TTC549 (cell line): ENCODE measurements around the gene COL27A1.

Experiments used
- FAIRE-seq: peaks from 2 replicates; lab custom pipeline; 2012; peaks lifted over from hg19 to GRCh38; lab: Jason Lieb, UNC

COL27A1 gene

DNA sequence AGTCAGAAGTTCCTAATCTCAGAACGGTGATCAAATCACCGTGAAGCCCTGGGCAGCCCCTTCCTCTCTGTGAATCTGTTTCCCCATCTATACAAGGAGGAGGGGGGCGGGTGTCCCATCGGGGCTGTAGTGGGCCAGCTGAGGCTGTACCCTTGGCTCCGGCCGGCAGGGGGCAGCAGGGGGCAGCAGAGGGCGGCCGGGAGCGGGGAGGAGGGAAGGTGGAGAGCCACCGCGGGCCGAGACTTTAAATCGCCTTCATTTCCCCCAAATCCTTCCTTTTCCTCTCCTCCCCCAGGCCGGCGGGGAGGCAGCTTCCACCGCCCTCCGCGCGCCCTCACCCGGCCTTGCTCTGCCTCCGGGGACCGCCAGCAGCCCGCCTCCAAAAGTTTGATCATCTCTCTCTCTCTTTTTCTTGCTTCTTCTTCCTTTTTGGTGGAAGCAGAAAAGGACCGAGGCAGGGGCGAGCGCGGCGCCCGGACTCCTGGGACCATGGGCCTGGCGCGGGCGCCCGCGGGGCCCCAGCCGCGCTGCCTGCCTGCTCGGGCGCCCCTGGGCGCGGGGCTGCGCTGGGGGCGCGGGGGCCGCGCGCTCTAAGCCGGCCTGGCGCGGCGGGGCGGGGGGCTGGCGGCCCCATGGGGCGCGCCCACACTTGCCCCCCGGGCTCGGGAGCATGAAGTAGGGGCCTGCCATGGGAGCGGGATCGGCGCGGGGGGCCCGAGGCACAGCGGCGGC, at the start of gene COL27A1:
COL27A1 (plus strand) TSS at position 275 of the 732 bp plus-strand sequence; CDS start at position 689, 414 bp downstream.
- no peak for FAIRE-seq

DNA sequence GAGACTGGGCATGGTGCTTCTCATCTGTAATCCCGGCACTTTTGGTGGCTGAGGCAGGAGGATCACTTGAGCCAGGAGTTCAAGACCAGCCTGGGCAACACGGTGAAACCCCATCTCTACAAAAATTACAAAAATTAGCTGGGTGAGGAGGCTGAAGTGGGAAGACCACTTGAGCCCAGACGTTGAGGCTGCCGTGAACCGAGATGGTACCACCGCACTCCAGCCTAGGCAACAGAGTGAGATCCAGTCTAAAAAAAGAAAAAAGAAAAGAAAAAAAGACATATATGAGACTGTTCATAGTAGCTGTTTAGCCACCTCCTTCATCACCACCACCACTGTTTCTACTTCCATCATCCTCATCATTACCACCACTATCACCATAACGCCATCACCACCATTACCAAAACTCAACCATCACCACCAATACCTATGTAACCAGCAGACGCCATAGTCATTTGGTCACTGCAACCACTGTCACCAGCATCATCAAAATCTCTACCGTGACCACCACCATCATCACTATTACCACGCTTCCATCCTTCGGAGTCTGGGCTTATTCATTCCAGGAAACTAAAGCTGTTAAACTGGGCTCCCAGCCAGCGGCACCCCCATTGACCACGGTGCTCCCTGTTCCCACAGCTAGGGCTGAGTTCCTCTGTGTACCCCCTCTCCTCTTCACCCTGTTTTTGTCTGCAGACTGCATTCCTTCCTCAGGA, 47.9 kb upstream of the COL27A1 start:
- FAIRE-seq, result no peak

DNA sequence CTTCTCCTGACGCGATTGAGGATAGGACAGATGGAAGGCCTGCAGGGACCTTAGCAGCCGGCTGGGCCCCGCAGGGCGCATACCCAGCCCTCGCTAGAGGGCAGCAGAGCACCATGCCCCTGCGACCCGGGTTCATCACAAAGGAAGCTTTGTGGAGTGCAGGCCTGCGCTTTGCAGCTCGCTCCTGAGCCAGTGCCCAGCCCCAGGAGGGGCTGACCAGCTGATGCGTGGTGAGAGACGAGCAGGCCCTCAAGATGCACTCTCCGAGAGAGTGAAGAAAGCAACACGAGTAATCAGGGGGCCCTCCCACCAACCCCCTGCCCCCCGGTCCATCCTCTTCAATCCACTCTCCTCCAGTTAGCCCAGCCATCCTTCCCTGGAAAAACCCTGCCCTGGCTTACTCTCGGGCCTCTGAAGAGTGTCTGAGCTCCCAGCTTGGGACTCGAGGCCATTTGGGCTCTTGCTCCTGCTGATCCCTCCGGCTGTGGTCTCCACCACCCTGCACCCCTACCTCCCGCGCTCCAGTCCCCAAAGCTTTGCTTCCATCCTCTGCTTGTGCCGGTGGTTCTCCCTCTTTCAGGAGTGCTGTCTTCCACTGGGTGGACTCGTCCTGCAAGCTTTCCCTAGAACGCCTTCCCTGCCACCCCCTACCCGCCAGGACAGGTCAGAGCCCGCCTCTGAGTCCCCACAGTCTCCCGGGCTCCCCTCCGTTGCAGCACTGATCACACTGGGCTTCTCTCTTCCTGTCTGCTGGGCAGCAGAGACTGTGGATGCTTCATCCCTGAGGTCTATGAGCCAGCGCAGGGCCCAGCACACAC, 47.1 kb upstream of the COL27A1 start:
- FAIRE-seq, result no peak

DNA sequence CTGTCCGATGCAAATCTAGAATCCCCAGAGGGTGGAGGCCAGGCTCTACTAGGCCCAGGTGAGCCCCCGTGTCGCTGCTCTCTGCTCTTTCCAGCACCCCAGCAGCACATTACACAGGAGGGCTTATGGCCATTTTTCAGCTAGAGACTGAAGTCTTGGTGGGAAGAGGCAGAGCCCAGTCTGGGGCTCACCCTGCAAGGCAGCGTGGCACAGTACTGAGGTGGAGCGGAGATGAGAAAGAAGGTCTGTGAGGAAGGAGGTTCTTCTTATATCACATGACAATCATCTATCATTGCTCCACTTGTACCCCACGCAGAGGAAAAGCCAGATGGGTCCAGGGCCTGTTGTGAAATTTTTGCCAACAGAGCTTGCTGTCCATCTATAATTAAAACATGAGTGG, 46.2 kb upstream of the COL27A1 start:
- FAIRE-seq, result no peak

DNA sequence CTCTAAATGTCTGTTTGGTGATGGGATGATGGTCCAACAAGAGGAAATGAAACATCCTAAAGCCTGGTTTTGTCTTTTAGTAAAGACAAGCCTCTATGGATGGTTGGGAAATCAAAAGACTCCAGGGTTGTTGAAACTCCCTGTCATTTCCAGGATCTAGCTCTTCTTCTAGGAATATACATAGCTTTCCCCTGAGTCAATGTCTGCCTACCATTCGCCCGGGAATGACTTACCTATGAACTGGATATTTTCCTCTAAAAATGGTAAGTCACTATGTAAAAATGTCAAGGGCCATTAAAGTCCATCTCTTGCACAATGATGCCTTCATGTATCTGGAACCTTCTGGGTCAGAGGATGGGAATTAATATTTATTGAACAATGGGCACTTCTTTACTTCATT, 45.2 kb upstream of the COL27A1 start:
- FAIRE-seq, result no peak

DNA sequence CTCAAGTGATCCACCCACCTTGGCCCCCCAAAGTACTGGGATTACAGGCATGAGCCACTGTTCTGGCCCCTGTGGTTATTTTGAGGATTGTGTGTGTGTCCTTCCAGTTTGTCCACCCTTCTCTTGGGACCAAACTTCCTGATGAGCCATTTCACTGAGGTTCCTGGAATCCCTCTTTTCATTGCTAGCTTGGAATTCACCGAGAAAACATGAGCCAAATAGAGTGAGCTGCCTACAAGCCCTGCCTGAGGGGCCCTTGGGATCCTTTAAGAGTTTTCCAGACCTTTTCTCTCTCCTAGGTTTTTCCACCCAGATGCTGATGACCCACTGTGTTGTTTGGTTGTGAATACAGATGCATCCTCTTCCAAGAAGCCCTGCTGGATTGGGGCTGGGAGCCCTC, 43.0 kb upstream of the COL27A1 start:
- no peak for FAIRE-seq

DNA sequence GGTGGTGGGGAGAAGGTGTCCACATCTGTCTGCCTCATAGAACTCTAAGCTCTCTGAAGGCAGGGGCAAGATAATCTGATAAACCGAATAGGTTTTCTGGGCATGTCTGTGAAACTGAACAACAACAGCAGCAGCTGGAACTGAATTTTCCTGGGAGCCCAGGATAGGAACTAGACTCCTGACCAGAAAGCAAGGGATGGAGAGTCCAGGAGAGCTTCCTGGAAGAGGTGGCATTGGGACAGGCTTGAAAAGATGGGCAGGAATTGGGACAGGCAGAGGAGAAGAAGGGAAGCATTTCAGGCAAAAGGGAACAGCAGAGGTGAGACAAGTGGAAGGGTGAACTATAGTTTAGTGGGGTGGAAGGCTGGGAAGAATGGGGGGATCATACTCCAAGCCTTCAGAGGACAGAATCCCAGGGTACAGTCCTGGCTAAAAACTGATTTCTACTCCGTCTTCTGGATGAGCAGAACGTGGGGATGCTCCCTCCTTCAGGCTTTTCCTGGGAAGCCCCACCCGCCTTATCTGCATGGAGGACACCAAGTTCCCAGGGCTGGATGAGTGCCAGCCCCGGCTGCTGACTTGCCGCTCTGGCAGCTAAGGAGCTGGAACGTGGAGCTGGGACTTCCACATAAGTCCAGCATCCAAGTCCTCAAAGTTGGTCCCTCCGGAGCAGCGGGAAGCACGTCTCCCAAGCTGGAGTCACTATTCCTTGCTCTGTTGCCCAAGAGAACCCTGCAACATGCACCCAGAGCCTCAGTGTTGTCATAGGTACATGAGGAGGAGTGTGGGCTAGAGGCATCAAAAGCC, 42.4 kb upstream of the COL27A1 start:
- no peak for FAIRE-seq

DNA sequence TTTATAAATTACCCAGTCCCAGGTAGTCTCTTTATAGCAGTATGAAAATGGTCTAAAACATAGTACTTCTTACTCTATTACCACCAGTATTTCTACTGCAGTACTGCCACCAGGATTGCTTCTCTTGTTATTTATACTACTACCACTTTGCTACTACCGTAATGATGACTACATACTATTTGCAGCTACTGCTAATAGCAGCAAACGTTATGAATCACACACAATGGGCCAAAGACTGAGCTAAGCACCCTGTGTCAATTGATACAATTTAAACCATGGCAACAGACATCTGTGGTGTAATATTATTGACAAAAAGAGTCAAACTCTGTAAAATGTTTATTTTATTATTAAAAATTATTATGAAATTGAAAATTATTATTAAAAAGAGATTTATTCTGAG, 41.0 kb upstream of the COL27A1 start:
- FAIRE-seq, result no peak

DNA sequence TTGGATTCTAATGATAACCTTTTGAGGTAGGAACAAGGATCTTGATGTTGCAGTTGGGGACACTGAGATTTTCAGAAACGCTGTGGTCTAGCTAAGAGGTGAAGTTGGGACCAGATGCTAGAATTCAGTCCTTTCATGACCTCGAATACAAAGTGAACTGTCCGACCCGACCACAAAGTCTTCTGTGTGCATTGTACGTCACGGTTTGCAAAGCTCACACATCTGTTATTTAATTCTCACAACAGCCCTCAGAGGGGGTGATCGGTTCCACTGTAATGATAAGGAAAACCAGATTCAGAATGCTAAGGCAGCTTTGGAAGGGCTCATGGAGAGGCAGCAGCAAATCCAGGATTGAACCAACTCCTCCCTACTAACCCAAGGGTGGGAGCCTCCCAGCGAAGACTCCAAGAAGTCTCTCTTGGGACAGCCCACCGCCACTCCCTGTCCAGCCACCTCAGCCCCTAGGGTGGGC, 39.6 kb upstream of the COL27A1 start:
- no peak for FAIRE-seq

DNA sequence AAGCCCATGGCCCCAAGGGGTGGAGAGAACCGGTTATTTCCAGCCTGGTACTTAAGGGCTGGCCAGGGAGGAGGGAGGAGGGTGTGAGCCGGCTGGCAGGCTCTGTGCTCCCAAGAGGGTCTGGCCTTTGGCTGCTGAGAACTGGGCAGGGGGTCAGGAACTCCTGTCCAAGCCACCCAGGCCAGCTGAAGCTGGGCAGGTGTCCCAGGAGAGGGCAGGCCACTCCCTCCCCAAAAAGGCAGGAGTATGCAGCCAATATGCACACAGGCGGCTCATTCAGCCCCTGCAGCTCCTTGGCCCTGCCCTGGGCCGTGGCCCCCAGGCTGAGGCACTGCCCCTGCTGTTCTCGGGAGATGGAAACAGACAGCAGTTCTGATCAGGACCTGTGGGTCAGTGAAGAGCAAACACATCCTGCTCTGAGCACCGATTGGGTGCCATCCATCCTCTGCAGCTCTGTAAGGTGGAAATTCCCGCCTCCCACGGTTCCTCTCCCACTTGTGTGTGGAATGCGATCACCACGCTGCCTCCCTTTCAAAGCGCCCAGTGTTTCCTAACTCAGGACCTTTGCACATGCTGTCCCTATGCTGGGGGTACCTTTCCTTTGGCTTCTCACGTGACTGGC, 39.1 kb upstream of the COL27A1 start:
- no peak for FAIRE-seq

DNA sequence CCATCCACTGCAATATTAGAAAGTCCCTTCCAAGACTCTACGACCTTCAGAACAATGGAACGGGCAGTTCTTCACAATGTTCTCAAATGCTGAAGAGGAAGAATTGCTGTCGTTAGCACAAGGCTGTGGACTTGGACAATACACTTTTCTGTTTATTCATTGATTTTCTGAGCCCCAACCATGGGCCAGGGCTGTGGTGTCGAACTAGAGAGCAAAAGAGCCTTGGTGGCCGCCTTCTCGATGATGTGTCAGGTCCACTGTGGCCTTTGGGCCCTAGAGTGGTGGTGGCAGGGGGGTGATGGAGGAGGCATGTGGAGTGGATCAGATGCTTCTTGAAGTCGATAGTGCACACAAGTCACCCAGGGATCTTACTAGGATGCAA, 37.7 kb upstream of the COL27A1 start:
- FAIRE-seq, result no peak

DNA sequence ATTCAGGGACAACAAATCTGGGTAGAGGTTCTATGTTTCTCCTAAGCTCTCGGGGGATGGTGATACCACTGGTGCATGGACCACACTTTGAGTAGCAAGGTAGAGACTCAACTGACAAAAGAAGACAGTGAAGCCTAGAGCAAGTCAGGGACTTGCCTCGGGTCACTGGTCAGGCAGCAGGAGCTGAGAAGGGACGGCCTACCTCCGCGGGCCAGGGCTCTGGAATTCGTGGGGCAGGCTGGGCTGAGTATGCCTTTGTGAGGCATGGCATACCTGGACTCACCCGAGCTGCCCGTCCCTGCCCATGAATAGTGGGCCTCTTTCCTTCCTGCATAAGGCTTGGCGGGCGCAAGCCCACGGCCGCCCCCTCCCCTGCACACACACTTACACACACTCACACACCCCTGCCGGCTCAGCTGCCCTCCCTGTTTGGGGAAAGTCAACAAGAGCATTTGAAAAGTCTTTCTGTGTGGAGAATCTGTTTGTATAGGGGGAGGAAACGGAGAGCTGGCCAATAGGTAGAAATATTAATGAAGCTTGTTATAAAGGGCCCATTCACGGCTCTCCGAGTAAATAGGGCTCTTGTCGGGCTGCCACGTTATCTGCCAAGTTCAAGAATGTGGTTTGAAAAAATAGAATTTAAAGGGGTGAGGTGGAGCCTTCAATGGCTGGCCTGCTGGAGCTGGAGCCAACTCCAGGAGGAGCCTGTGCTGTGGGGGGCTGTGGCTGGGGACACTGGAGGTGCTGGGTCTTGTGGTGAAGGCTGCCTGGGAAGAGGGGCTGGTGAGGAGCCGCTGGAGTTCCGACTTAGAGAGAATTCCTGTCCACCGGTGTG, 37.1 kb upstream of the COL27A1 start:
- FAIRE-seq, result no peak

DNA sequence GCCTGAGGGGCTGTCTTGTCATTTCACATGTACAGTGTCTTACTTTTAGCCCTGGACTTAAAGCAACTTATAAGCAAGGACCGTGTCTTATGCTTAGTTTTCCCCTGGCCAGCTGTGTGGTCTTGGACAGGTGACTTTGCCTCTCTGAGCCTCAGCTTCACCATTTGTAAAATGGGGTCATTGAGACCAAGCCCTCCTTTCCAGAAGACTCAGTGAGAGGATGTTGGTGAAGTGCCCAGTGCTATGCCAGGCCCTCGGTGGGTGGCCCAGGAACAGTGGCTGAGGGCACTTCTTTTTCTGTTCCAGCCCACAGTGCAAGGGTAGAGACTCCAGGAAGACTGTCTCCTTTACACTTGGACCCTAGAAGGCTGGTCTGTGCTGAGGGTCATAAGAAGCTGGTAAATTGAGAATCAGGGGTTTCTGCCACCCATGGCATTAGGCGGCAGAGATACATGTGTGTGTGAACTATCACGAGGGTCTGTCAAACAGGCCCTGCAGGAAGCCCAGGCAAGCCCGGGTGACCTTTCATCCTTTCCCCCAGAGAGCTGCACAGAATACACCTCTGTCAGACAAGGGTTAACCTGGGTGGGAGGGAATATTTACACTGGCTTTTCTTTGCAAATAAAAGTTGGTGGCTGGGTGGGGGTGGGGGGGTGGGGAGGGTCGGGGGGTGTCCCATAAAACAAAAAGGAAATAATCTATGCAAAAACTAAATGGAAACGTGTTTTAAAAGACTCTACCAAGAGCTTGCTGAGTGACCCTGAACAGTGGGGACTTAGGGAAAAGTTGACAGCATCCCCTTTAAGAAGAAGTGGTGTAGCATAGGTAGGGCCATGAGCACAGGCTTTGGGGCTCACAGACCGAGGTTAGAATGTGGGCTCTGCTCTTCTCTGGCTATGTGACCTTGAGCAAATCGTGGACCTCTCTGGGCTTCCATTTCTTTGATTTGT, 35.8 kb upstream of the COL27A1 start:
- FAIRE-seq, result no peak

DNA sequence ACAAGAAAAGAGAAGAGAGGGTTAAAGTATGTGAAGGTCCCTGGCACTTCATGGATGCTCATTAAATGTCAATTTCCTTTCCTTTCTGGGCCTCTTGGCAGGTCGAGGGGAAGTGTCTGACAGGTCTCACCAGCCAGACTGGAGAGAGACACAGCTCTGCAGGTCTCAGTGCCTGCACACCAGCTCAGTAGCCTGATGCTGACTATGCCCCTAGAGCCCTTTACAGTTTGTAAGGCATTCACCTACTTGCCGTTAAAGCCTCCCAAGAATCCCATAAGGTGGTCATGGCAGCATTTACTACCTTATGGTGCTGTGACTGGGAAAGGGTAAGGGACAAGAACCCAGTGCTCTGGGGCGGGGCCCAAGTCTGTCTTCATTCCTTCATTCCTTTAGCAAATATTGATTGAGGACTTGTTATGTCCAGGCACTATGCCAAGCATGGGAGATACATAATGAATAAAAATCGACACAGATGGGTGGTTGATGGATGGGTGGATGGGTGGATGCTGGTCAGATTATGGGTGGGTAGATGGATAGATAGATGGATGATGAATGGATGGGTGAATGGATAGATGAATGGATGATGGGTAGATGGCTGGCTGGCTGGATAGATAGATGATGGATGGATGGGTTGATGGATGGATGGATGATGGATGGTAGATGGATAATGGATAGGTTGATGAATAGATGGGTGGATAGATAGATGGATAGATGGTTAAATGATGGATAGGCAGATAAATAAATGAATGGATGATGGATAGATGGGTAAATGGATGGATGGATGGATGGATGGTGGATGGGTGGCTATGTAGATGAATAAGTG, 34.9 kb upstream of the COL27A1 start:
- FAIRE-seq, result no peak

DNA sequence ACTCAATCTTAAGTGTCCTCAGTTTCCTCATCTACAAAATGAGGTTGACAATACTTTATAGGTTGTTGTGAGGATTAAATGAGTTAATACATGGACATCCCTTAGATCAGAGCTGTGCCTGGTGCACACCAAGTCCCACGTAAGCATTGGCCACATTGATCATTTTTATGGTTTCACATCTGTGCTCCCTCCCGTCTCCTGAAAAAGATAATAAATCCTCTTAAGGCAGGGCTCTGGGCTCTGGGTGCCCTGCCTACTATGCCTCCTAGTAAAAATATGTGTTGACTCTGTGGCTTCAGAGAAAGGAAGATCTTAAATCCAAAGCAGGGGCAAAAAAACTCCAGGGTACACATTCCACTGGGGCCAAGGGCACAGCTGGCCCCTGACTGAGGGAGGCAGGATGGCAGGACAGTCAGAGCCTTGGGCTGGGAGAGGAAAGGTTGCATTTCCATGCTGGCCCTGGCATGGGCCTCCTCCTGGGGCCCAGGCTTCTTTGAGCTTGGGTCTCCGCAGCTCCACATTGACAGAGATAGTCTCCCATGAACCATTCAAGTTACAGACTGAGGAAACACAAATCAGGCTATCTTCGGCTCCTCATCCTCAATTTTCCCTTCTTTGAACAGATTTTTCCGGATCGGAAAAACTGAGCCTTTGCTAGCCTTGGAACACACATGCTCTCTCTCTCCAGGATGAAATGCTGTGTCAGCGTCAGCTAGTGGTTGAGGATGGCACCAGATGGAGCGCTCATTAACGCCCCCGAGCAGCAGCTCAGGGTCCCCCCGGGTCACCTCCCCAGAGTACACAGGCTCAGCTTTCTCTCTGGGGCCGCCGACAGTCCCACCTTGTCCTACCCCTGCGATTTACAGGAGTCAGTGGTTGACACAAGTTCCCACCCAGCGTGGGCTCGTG, 33.9 kb upstream of the COL27A1 start:
- no peak for FAIRE-seq

DNA sequence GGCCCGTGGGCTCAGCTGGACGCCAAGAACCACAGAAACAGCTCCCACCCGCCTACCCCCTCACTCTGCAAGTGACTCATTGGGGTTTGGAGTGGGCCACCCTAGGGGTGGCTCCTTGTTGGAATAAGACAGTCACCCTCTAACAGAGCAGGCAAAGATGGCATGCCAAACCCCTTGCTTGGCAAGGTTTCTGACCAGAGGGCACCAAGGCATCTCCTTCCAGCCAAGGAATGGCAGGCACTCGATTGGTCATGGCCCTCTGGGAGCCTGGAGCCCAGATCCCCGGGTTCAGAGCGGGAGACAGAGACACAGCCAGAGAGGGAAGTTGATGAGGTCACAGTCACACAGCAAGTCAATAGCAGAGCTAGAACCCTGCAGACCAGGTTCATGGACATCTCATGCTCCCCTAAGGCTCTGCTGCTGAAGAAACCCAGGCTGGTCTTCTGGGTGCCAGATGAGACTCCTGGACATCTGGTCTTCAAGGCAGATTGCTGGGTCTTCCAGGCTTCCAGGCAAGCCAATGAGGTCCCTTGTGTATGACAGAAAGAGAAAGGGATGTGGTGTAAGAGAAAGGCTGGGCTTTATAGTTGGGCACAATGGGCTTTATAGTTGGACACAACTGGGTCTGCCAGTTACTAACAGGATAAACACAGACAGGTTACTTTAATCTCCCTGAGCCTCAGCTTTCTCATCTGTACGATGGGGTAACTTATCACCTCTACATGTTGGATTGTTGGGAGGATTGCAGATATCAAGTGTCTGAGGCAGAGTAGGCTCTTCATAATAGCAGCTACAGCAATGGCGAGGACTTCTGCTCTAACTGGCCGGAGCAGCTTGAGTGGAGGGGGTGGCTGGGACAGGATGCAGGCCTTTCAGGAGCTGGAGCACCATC, 33.0 kb upstream of the COL27A1 start:
- FAIRE-seq, result no peak
